Lower lobe of right lung (tissue), 2 donors: ENCODE data around the gene EPS15. TPM values are rescaled to one million over a fixed set of nuclear protein-coding genes. Genes with fewer than 3 reads are reported as not detected.
"Not testable (repeated sequence)": the region's sequence is repeated elsewhere in the genome, so short reads cannot be mapped to it uniquely, and the experiment has no call there.

ENCODE experiments used
- ATAC-seq, 2 donors: fragments of 200-7000 bp; cut with Tn5 transposase; one replicate each; pipeline ENCODE4 v1.9.1; 2020 to 2022; ENCODE audit warnings: mild to moderate bottlenecking in 2 of 2, moderate library complexity in 2 of 2
- DNase-seq: peaks from one replicate; pipeline ENCODE4 v3.0.0-alpha.2; 2020
- H3K27ac ChIP-seq: fragments of 200-600 bp; one replicate; pipeline ENCODE4 v1.8.0; 2022
- H3K27me3 ChIP-seq: fragments of 200-600 bp; one replicate; pipeline ENCODE4 v1.8.0; 2022; ENCODE audit warnings: low read depth
- H3K36me3 ChIP-seq: fragments of 200-600 bp; one replicate; pipeline ENCODE4 v1.8.0; 2022; ENCODE audit warnings: mild to moderate bottlenecking
- H3K4me1 ChIP-seq: fragments of 200-600 bp; one replicate; pipeline ENCODE4 v1.8.0; 2022
- H3K4me3 ChIP-seq: fragments of 200-600 bp; one replicate; pipeline ENCODE4 v1.8.0; 2022; ENCODE audit warnings: mild to moderate bottlenecking
- H3K9me3 ChIP-seq: fragments of 200-600 bp; one replicate; pipeline ENCODE4 v1.8.0; 2022
- CTCF ChIP-seq: fragments of 200-600 bp; IDR thresholded peaks from one replicate; pipeline ENCODE4 v1.8.0; 2022; ENCODE audit warnings: antibody characterized with exemption, mild to moderate bottlenecking
- intact Hi-C: fragments of 100-400 bp; cut with DNase I; formaldehyde crosslinking; loops from one replicate; pipeline ENCODE4 v1.11.0; 2022
- total RNA-seq: library from RNA; stranded (reverse); fragmentation: NEBNext Ultra II Directional; extraction: Animal tissue kit (Norgen Biotek cat#: 25700); gene quantifications from one replicate; pipeline ENCODE4 v1.2.1, GENCODE V29; 2021
- donor health status: DM: no; HTN: yes; CAD: no; lungs with severe emphysema.

Gene EPS15
- total RNA-seq, 1 donor from 2014 or later, result 90.2 TPM

- H3K27me3 ChIP-seq, result no peaks in the 10 kb centered on the region
- peaks cover 43% of the 10 kb centered on the region for H3K36me3 ChIP-seq
- no peak for TF ChIP-seq CTCF
- no peak overlapping the region for H3K27ac ChIP-seq
- DNase-seq, result no peak
- no peak for ATAC-seq
- H3K4me1 ChIP-seq, result no peaks in the 10 kb centered on the region
- H3K4me3 ChIP-seq, result no peak overlapping the region
- no peaks in the 10 kb centered on the region for H3K9me3 ChIP-seq
- intact Hi-C loops, result no loop called here
These were observed 64.5 kb downstream of the EPS15 start for GRCh38 chr1:51454554-51454953.

- H3K27me3 ChIP-seq, result no peaks in the 10 kb centered on the region
- DNase-seq, result no peak
- intact Hi-C loops, result no loop called here
- peaks cover 30% of the 10 kb centered on the region for H3K36me3 ChIP-seq
- no peak overlapping the region for H3K4me3 ChIP-seq
- ATAC-seq, result no peak
- TF ChIP-seq CTCF, result no peak
- no peaks in the 10 kb centered on the region for H3K4me1 ChIP-seq
- H3K9me3 ChIP-seq, result no peaks in the 10 kb centered on the region
- H3K27ac ChIP-seq, result no peak overlapping the region
These were observed 66.1 kb downstream of the EPS15 start for GRCh38 chr1:51453010-51453409.

GRCh38 chr1:51448844-51449454, 70.1 kb downstream of the EPS15 start:
- DNase-seq, intact Hi-C loops, H3K4me3 ChIP-seq, H3K27me3 ChIP-seq, H3K9me3 ChIP-seq, ATAC-seq, H3K27ac ChIP-seq: not testable (repeated sequence)
- Histone ChIP-seq H3K4me1 (peaks cover 20% of the 10 kb centered on the region), H3K36me3 (peaks cover 47% of the 10 kb centered on the region)

GRCh38 chr1:51445351-51446090, 73.5 kb downstream of the EPS15 start:
- Histone ChIP-seq H3K27ac (no peak overlapping the region), H3K4me3 (no peak overlapping the region), H3K9me3 (no peaks in the 10 kb centered on the region), H3K27me3 (no peaks in the 10 kb centered on the region), H3K4me1 (peaks cover 23% of the 10 kb centered on the region), H3K36me3 (peaks cover 42% of the 10 kb centered on the region)
- intact Hi-C loops, result no loop called here
- no peak for DNase-seq
- no peak for TF ChIP-seq CTCF
- no peak for ATAC-seq

GRCh38 chr1:51444534-51445192, 74.4 kb downstream of the EPS15 start:
- ATAC-seq (no peak), DNase-seq (no peak)
- Histone ChIP-seq H3K27ac (no peak overlapping the region), H3K27me3 (no peaks in the 10 kb centered on the region), H3K4me3 (no peak overlapping the region), H3K4me1 (peaks cover 23% of the 10 kb centered on the region), H3K9me3 (no peaks in the 10 kb centered on the region), H3K36me3 (peaks cover 47% of the 10 kb centered on the region)
- intact Hi-C loops, result no loop called here
- TF ChIP-seq CTCF, result no peak

GRCh38 chr1:51444096-51444495, 75.0 kb downstream of the EPS15 start:
- TF ChIP-seq CTCF, result no peak
- Histone ChIP-seq H3K27ac (no peak overlapping the region), H3K36me3 (peaks cover 53% of the 10 kb centered on the region), H3K9me3 (no peaks in the 10 kb centered on the region), H3K4me3 (no peak overlapping the region), H3K27me3 (no peaks in the 10 kb centered on the region), H3K4me1 (peaks cover 25% of the 10 kb centered on the region)
- no peak for DNase-seq
- no peak for ATAC-seq
- intact Hi-C loops, result no loop called here
